Measurements from ENCODE around the gene ARHGEF38. TPM values are rescaled to one million over a fixed set of nuclear protein-coding genes. Genes with fewer than 3 reads are reported as not detected.

ARHGEF38 gene
- total RNA-seq, 2 donors from 2014 or later, result not detected

GRCh38 chr4:105598787-105599186 is 46.4 kb downstream of the ARHGEF38 start:
- H3K27me3 ChIP-seq (replicated peaks; ENCODE audit: insufficient read depth), result no peaks in the 10 kb centered on the region
- no peaks in the 10 kb centered on the region for H3K4me1 ChIP-seq (ENCODE audit: control insufficient read depth in 1 of 2, low read depth in 2 of 2)
- ATAC-seq (ENCODE audit: insufficient number of reproducible peaks, low FRiP score, low read depth) (no peak), DNase-seq (ENCODE audit: low spot score) (no peak)
- H3K36me3 ChIP-seq, result no peaks in the 10 kb centered on the region
- no peaks in the 10 kb centered on the region for H3K9me3 ChIP-seq
- H3K27ac ChIP-seq, result no peak overlapping the region
- no peak for TF ChIP-seq CTCF (IDR thresholded peaks at IDR 0.05)
- H3K4me3 ChIP-seq, result no peak overlapping the region

- no peaks in the 10 kb centered on the region for H3K4me1 ChIP-seq (ENCODE audit: control insufficient read depth in 1 of 2, low read depth in 2 of 2)
- H3K9me3 ChIP-seq, result no peaks in the 10 kb centered on the region
- DNase-seq (ENCODE audit: low spot score), result no peak
- H3K27ac ChIP-seq, result no peak overlapping the region
- no peak for ATAC-seq (ENCODE audit: insufficient number of reproducible peaks, low FRiP score, low read depth)
- no peak overlapping the region for H3K4me3 ChIP-seq
- no peak for TF ChIP-seq CTCF (IDR thresholded peaks at IDR 0.05)
- no peaks in the 10 kb centered on the region for H3K36me3 ChIP-seq
- no peaks in the 10 kb centered on the region for H3K27me3 ChIP-seq (replicated peaks; ENCODE audit: insufficient read depth)
Observed at GRCh38 chr4:105599482-105599881, 47.1 kb downstream of the ARHGEF38 start.

- H3K36me3 ChIP-seq, result no peaks in the 10 kb centered on the region
- H3K9me3 ChIP-seq, result no peaks in the 10 kb centered on the region
- no peak overlapping the region for H3K4me3 ChIP-seq
- ATAC-seq (ENCODE audit: insufficient number of reproducible peaks, low FRiP score, low read depth), result no peak
- TF ChIP-seq CTCF (IDR thresholded peaks at IDR 0.05), result no peak
- no peaks in the 10 kb centered on the region for H3K4me1 ChIP-seq (ENCODE audit: control insufficient read depth in 1 of 2, low read depth in 2 of 2)
- H3K27me3 ChIP-seq (replicated peaks; ENCODE audit: insufficient read depth), result no peaks in the 10 kb centered on the region
- DNase-seq (ENCODE audit: low spot score), result no peak
- H3K27ac ChIP-seq, result no peak overlapping the region
Observed at GRCh38 chr4:105599932-105600655, 47.7 kb downstream of the ARHGEF38 start.

GRCh38 chr4:105600951-105601350 is 48.5 kb downstream of the ARHGEF38 start:
- no peaks in the 10 kb centered on the region for H3K4me1 ChIP-seq (ENCODE audit: control insufficient read depth in 1 of 2, low read depth in 2 of 2)
- no peaks in the 10 kb centered on the region for H3K27me3 ChIP-seq (replicated peaks; ENCODE audit: insufficient read depth)
- no peak for TF ChIP-seq CTCF (IDR thresholded peaks at IDR 0.05)
- H3K36me3 ChIP-seq, result no peaks in the 10 kb centered on the region
- H3K4me3 ChIP-seq, result no peak overlapping the region
- H3K27ac ChIP-seq, result no peak overlapping the region
- DNase-seq (ENCODE audit: low spot score), result no peak
- H3K9me3 ChIP-seq, result no peaks in the 10 kb centered on the region
- no peak for ATAC-seq (ENCODE audit: insufficient number of reproducible peaks, low FRiP score, low read depth)

GRCh38 chr4:105601406-105601805 is 49.0 kb downstream of the ARHGEF38 start:
- Histone ChIP-seq H3K4me3 (no peak overlapping the region), H3K9me3 (no peaks in the 10 kb centered on the region), H3K4me1 (ENCODE audit: control insufficient read depth in 1 of 2, low read depth in 2 of 2) (no peaks in the 10 kb centered on the region), H3K36me3 (no peaks in the 10 kb centered on the region), H3K27me3 (replicated peaks; ENCODE audit: insufficient read depth) (no peaks in the 10 kb centered on the region), H3K27ac (no peak overlapping the region)
- no peak for TF ChIP-seq CTCF (IDR thresholded peaks at IDR 0.05)
- DNase-seq (ENCODE audit: low spot score) (no peak), ATAC-seq (ENCODE audit: insufficient number of reproducible peaks, low FRiP score, low read depth) (no peak)
